Measurements from ENCODE around the gene SARS1.

SARS1 gene

GRCh38 chr1:109259674-109260557 is 46.2 kb downstream of the SARS1 start:
- Histone ChIP-seq H3K4me3 (ENCODE audit: low read depth, low read length) (no peak overlapping the region), H3K36me3 (peaks cover 8% of the 10 kb centered on the region), H3K27me3 (no peaks in the 10 kb centered on the region), H3K9me3 (no peaks in the 10 kb centered on the region), H3K4me1 (peaks cover 11% of the 10 kb centered on the region)
- no peak for TF ChIP-seq CTCF (IDR thresholded peaks at IDR 0.05; ENCODE audit: low read depth, low read length)
- DNase-seq = no peak

GRCh38 chr1:109261006-109261405 is 47.3 kb downstream of the SARS1 start:
- H3K9me3 ChIP-seq = no peaks in the 10 kb centered on the region
- TF ChIP-seq CTCF (IDR thresholded peaks at IDR 0.05; ENCODE audit: low read depth, low read length) = no peak
- no peaks in the 10 kb centered on the region for H3K27me3 ChIP-seq
- peaks cover 5% of the 10 kb centered on the region for H3K4me1 ChIP-seq
- no peak overlapping the region for H3K4me3 ChIP-seq (ENCODE audit: low read depth, low read length)
- peaks cover 8% of the 10 kb centered on the region for H3K36me3 ChIP-seq
- DNase-seq = no peak

- H3K36me3 ChIP-seq = peaks cover 8% of the 10 kb centered on the region
- H3K9me3 ChIP-seq = no peaks in the 10 kb centered on the region
- no peak overlapping the region for H3K4me3 ChIP-seq (ENCODE audit: low read depth, low read length)
- TF ChIP-seq CTCF (IDR thresholded peaks at IDR 0.05; ENCODE audit: low read depth, low read length) = no peak
- peaks cover 5% of the 10 kb centered on the region for H3K4me1 ChIP-seq
- no peak for DNase-seq
- H3K27me3 ChIP-seq = no peaks in the 10 kb centered on the region
These were observed 47.9 kb downstream of the SARS1 start for GRCh38 chr1:109261578-109261977.

GRCh38 chr1:109262231-109263055 is 48.7 kb downstream of the SARS1 start:
- no peak overlapping the region for H3K4me3 ChIP-seq (ENCODE audit: low read depth, low read length)
- H3K9me3 ChIP-seq = no peaks in the 10 kb centered on the region
- DNase-seq = no peak
- no peaks in the 10 kb centered on the region for H3K27me3 ChIP-seq
- H3K4me1 ChIP-seq = peaks cover 5% of the 10 kb centered on the region
- H3K36me3 ChIP-seq = peaks cover 8% of the 10 kb centered on the region
- TF ChIP-seq CTCF (IDR thresholded peaks at IDR 0.05; ENCODE audit: low read depth, low read length) = no peak

- Histone ChIP-seq H3K4me1 (peaks cover 5% of the 10 kb centered on the region), H3K36me3 (peaks cover 8% of the 10 kb centered on the region), H3K9me3 (no peaks in the 10 kb centered on the region), H3K27me3 (no peaks in the 10 kb centered on the region), H3K4me3 (ENCODE audit: low read depth, low read length) (no peak overlapping the region)
- no peak for TF ChIP-seq CTCF (IDR thresholded peaks at IDR 0.05; ENCODE audit: low read depth, low read length)
- DNase-seq = no peak
These were observed 49.5 kb downstream of the SARS1 start for GRCh38 chr1:109263234-109263596.
